Prostate gland (tissue), 2 donors: ENCODE results near the gene JPH4. TPM values are rescaled to one million over a fixed set of nuclear protein-coding genes. Genes with fewer than 3 reads are reported as not detected.

ENCODE experiments used
- DNase-seq: peaks from one replicate; pipeline ENCODE4 v3.0.0-alpha.2; 2019; ENCODE audit warnings: low spot score
- H3K27ac ChIP-seq, 2 donors: fragments of 200-600 bp; sonication (generic); 2 replicates each; pipeline ENCODE4 v1.5.1; 2017 to 2019
- H3K27me3 ChIP-seq: fragments of 200-600 bp; sonication (generic); replicated peaks from 2 replicates; pipeline ENCODE4 v1.5.1; 2019; ENCODE audit not compliant: insufficient read depth
- H3K36me3 ChIP-seq, 2 donors: fragments of 200-600 bp; sonication (generic); 1 replicate in 1 of 2; 2 replicates in 1 of 2; pipeline versions ENCODE4 v1.5.1 to v1.8.1; 2017 to 2019
- H3K4me1 ChIP-seq: fragments of 200-600 bp; sonication (generic); replicated peaks from 2 replicates; pipeline ENCODE4 v1.5.1; 2019
- H3K4me3 ChIP-seq, 2 donors: fragments of 200-600 bp; sonication (generic); 2 replicates each; pipeline ENCODE4 v1.5.1; 2017 to 2019
- H3K9me3 ChIP-seq: fragments of 200-600 bp; sonication (generic); 2 replicates; pipeline ENCODE4 v1.5.1; 2017
- POLR2A ChIP-seq: fragments of 450-650 bp; IDR thresholded peaks from one replicate; pipeline ENCODE4 v1.6.1; 2016; ENCODE audit warnings: antibody characterized with exemption, mild to moderate bottlenecking
- POLR2AphosphoS5 ChIP-seq: sonication (generic); formaldehyde crosslinking; IDR thresholded peaks from one replicate; pipeline ENCODE4 v1.6.1; 2017; ENCODE audit warnings: antibody characterized with exemption
- WGBS: methylation state at CpG from one replicate; pipeline ENCODE4 v1.1.5; 2018; 5-methylcytosine and 5-hydroxymethylcytosine counted together
- intact Hi-C: fragments of 100-400 bp; cut with DNase I; formaldehyde crosslinking; loops from one replicate; pipeline ENCODE4 v1.14.2; 2022
- total RNA-seq, 2 donors: library from RNA; depleted of rRNA; stranded (reverse); fragments of >200 nt; gene quantifications; one replicate each; pipeline ENCODE4 v1.1.0, GENCODE V29; 2016
- TF ChIP-seq, protein P1 (sequence below), 4 experiments: fragments of 200-600 bp in 2 of 4; fragments of 450-650 bp in 2 of 4; sonication (generic) in 2 of 4; IDR thresholded peaks; 1 replicate in 3 of 4; 2 replicates in 1 of 4; pipeline ENCODE4 v1.5.1; 2016 to 2019; ENCODE audit warnings: antibody characterized with exemption in 4 of 4, mild to moderate bottlenecking in 2 of 4, moderate library complexity in 2 of 4

JPH4 gene
- total RNA-seq, 2 donors from 2014 or later, result 8.5 to 17.8 TPM

DNA sequence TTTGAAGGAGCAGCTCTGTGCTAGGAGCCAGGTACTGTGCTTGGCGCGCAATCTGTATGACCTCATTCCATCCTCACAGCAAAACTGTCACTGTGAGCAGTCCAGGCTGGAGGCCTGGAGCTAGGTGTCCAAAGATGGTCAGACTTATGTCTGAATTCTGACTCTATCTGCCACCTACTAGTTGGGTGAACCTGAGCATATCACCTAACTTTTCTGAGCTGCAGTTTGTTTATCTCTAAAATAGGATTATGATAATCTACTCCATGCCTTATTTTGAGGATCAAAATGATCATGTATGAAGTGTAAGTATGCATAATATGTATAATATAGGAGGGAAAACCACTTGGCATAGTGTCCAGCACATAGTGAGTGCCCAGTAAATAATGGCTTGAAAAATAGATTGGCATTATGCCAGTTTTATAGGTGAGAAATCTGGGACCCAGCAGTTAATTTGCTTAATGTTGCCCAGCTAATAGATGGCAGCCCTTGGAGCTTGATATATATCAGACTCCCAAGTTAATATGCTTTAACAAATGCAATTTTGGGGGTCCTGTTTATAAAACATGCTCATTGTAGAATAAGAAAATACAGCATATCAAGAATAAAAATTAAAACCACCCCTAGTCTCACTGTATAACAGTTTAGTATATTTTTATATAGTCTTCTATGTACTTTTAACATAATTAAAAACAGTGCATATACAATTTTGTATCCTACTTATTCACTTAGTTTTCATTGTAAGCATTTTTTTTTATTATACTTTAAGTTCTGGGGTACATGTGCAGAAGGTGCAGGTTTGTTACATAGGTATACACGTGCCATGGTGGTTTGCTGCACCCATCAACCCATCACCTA lies 4.5 kb upstream of the JPH4 start:
- WGBS, result 73% methylated on average over 3 of the region's 3 CpGs
- H3K27ac ChIP-seq, result no peak overlapping the region
- H3K27me3 ChIP-seq, result peaks cover 2% of the 10 kb centered on the region
- no peak overlapping the region for H3K4me3 ChIP-seq
- no peaks in the 10 kb centered on the region for H3K36me3 ChIP-seq
- no peak for DNase-seq
- H3K4me1 ChIP-seq, result no peaks in the 10 kb centered on the region
- no peaks in the 10 kb centered on the region for H3K9me3 ChIP-seq
- intact Hi-C loops, result no loop called here
- TF ChIP-seq POLR2A (no peak), POLR2AphosphoS5 (no peak)
- TF ChIP-seq, protein P1, sequence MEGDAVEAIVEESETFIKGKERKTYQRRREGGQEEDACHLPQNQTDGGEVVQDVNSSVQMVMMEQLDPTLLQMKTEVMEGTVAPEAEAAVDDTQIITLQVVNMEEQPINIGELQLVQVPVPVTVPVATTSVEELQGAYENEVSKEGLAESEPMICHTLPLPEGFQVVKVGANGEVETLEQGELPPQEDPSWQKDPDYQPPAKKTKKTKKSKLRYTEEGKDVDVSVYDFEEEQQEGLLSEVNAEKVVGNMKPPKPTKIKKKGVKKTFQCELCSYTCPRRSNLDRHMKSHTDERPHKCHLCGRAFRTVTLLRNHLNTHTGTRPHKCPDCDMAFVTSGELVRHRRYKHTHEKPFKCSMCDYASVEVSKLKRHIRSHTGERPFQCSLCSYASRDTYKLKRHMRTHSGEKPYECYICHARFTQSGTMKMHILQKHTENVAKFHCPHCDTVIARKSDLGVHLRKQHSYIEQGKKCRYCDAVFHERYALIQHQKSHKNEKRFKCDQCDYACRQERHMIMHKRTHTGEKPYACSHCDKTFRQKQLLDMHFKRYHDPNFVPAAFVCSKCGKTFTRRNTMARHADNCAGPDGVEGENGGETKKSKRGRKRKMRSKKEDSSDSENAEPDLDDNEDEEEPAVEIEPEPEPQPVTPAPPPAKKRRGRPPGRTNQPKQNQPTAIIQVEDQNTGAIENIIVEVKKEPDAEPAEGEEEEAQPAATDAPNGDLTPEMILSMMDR (IDR thresholded peaks at IDR 0.05), result no peak

DNA sequence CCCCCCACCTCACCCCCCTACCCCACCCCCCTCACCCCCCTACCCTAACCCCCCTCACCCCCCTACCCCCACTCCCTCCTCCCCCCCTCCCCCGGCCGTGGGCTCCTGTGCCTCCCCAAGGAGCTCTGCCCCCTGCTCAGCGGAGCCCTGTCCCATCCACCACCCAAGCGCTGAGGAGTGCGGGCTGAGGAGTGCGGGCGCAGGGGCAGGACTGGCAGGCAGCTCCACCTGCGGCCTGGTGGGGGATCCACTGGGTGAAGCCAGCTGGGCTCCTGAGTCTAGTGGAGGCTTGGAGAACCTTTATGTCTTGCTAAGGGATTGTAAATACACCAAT lies 2.3 kb upstream of the JPH4 start:
- Histone ChIP-seq H3K27ac (no peak overlapping the region), H3K4me1 (no peaks in the 10 kb centered on the region), H3K4me3 (no peak overlapping the region), H3K27me3 (peaks cover 20% of the 10 kb centered on the region), H3K36me3 (no peaks in the 10 kb centered on the region), H3K9me3 (no peaks in the 10 kb centered on the region)
- no peak for DNase-seq
- TF ChIP-seq POLR2A, result no peak
- no peak for TF ChIP-seq POLR2AphosphoS5
- TF ChIP-seq, protein P1 (IDR thresholded peaks at IDR 0.05), result no peak
- 87% methylated on average over 4 of the region's 8 CpGs for WGBS
- intact Hi-C loops, result no loop called here

DNA sequence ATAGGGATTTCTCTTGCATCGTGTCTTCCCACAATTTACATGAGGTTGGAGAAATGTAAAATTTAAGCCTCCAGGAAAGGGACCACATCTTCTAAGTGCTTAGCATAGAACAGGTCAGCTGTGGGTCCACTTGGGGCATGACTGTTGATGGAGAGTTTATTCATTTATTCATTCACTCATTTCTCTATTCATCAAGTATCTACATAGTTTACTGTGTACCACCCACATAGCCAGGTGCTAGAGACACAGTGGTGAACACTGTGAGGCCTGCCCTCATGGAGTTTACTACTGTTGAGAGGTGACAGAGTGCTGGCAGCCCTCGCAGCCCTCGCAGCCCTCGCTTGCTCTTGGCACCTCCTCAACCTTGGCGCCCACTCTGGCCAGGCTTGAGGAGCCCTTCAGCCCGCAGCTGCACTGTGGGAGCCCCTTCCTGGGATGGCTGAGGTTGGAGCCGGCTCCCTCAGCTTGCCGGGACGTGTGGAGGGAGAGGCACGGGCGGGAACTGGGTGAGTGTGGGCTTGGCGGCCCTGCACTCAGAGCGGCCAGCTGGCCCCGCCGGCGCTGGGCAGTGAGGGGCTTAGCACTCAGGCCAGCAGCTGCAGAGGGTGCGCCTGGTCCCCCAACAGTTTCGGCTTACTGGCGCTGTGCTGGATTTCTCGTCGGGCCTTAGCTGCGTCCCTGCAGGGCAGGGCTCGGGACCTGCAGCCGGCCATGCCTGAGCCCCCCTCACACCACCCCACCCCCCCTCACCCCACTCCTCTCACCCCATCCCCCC lies 1.7 kb upstream of the JPH4 start:
- DNase-seq, result no peak
- peaks cover 21% of the 10 kb centered on the region for H3K27me3 ChIP-seq
- no peak overlapping the region for H3K27ac ChIP-seq
- WGBS, result 87% methylated on average over 24 of the region's 24 CpGs
- TF ChIP-seq, protein P1 (IDR thresholded peaks at IDR 0.05), result no peak
- TF ChIP-seq POLR2A (no peak), POLR2AphosphoS5 (no peak)
- intact Hi-C loops, result no loop called here
- no peaks in the 10 kb centered on the region for H3K4me1 ChIP-seq
- H3K4me3 ChIP-seq, result no peak overlapping the region
- H3K9me3 ChIP-seq, result no peaks in the 10 kb centered on the region
- H3K36me3 ChIP-seq, result no peaks in the 10 kb centered on the region

DNA sequence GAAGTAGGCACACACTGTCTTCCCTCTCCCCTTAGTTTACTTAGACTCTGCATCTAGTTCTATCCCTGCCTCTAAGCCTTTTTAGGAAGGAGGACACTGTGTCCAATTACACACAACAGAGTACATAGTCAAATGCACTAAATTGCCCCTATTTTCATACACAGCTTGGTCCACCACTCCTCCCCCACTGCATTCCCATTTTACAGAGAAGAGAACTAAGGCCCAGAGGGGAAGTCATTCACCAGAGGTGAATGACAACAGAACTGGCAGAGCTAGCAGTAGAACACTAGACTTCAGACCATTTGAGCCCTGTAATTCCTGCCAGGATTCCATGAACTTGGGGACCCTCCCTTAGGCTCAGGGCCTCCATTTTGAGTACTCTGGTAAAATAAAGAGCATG lies 1.1 kb upstream of the JPH4 start:
- Histone ChIP-seq H3K36me3 (no peaks in the 10 kb centered on the region), H3K4me3 (no peak overlapping the region), H3K27me3 (peaks cover 22% of the 10 kb centered on the region), H3K4me1 (no peaks in the 10 kb centered on the region), H3K27ac (no peak overlapping the region), H3K9me3 (no peaks in the 10 kb centered on the region)
- intact Hi-C loops, result no loop called here
- TF ChIP-seq, protein P1 (IDR thresholded peaks at IDR 0.05), result no peak
- TF ChIP-seq POLR2A, result no peak
- no peak for DNase-seq

DNA sequence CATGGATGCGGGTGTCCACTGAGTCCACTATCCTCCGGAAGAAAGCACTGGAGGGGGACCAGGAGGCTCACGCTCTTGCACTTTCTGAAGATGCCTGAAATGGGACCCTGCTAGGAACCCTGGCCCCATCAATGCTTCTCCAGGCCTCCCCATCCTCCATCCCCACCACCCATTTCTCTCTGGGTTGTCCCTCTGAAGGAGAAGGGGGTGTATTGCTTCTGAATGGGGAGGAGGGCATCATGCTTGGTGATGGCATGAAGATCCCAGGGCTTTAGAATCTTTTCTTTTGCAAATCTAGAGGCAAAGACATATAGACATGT lies 681 bp upstream of the JPH4 start:
- Histone ChIP-seq H3K4me1 (no peaks in the 10 kb centered on the region), H3K36me3 (no peaks in the 10 kb centered on the region), H3K9me3 (no peaks in the 10 kb centered on the region), H3K4me3 (no peak overlapping the region), H3K27me3 (peaks cover 22% of the 10 kb centered on the region), H3K27ac (peak overlapping the region in 1 of 2 donors; percentile 50)
- intact Hi-C loops, result no loop called here
- TF ChIP-seq POLR2AphosphoS5, result no peak
- TF ChIP-seq, protein P1 (IDR thresholded peaks at IDR 0.05), result no peak
- TF ChIP-seq POLR2A, result no peak
- no peak for DNase-seq
- WGBS, result 46% methylated on average over 3 of the region's 3 CpGs
